H9 (cell line): Measurements from ENCODE around the gene GLYR1. TPM values are rescaled to one million over a fixed set of nuclear protein-coding genes. Genes with fewer than 3 reads are reported as not detected.

Experiments
- DNase-seq: peaks from one replicate; pipeline ENCODE4 v3.0.0-alpha.2; 2017
- H2AFZ ChIP-seq: one replicate; pipeline ENCODE4 v1.6.1; 2013; ENCODE audit warnings: mild to moderate bottlenecking, low read length, control low read depth, moderate library complexity
- H2AK5ac ChIP-seq: 2 replicates; pipeline ENCODE4 v1.6.1; 2013; ENCODE audit warnings: low read length, control low read depth, mixed read lengths; ENCODE audit not compliant: insufficient read length
- H2BK120ac ChIP-seq: one replicate; pipeline ENCODE4 v1.6.1; 2013; ENCODE audit warnings: low read depth, mild to moderate bottlenecking, low read length, control low read depth, inconsistent platforms; ENCODE audit not compliant: poor library complexity, severe bottlenecking
- H2BK12ac ChIP-seq: 2 replicates; pipeline ENCODE4 v1.6.1; 2013; ENCODE audit warnings: low read length, control low read depth, mixed read lengths, low read depth; ENCODE audit not compliant: insufficient read length
- H2BK15ac ChIP-seq: 2 replicates; pipeline ENCODE4 v1.6.1; 2013; ENCODE audit warnings: low read depth, low read length, control low read depth
- H2BK20ac ChIP-seq: one replicate; pipeline ENCODE4 v1.6.1; 2013; ENCODE audit warnings: low read depth, mild to moderate bottlenecking, low read length, control low read depth, inconsistent platforms; ENCODE audit not compliant: poor library complexity, severe bottlenecking
- H2BK5ac ChIP-seq: 2 replicates; pipeline ENCODE4 v1.6.1; 2013; ENCODE audit warnings: low read length, control low read depth, mixed read lengths; ENCODE audit not compliant: insufficient read length
- H3K14ac ChIP-seq: 2 replicates; pipeline ENCODE4 v1.6.1; 2013; ENCODE audit warnings: low read length, control low read depth; ENCODE audit not compliant: insufficient read depth
- H3K18ac ChIP-seq: 2 replicates; pipeline ENCODE4 v1.6.1; 2013; ENCODE audit warnings: low read depth, mild to moderate bottlenecking, mixed read lengths, low read length, control low read depth; ENCODE audit not compliant: insufficient read length
- H3K23ac ChIP-seq: 2 replicates; pipeline ENCODE4 v1.6.1; 2013; ENCODE audit warnings: low read length, control low read depth, mixed read lengths, low read depth; ENCODE audit not compliant: insufficient read length
- H3K23me2 ChIP-seq: 2 replicates; pipeline ENCODE4 v1.6.1; 2013; ENCODE audit warnings: low read depth, mild to moderate bottlenecking, mixed read lengths, low read length, control low read depth; ENCODE audit not compliant: insufficient read length, poor library complexity, severe bottlenecking
- H3K27ac ChIP-seq: 2 replicates; pipeline ENCODE4 v1.5.1; 2013; ENCODE audit warnings: low read length, control low read depth, mixed read lengths, low read depth; ENCODE audit not compliant: insufficient read length
- H3K27me3 ChIP-seq: 2 replicates; pipeline ENCODE4 v1.6.1; 2013; ENCODE audit warnings: low read length, control low read depth, inconsistent platforms; ENCODE audit not compliant: insufficient read depth
- H3K4ac ChIP-seq: 2 replicates; pipeline ENCODE4 v1.6.1; 2013; ENCODE audit warnings: low read depth, mild to moderate bottlenecking, control low read depth, inconsistent platforms, low read length, moderate library complexity
- H3K4me1 ChIP-seq: 2 replicates; pipeline ENCODE4 v1.6.1; 2013; ENCODE audit warnings: low read length, control low read depth, inconsistent platforms; ENCODE audit not compliant: insufficient read depth
- H3K4me2 ChIP-seq: 2 replicates; pipeline ENCODE4 v1.6.1; 2013; ENCODE audit warnings: low read length, control low read depth, mixed read lengths; ENCODE audit not compliant: insufficient read length, insufficient read depth
- H3K56ac ChIP-seq: 2 replicates; pipeline ENCODE4 v1.6.1; 2013; ENCODE audit warnings: low read depth, mild to moderate bottlenecking, mixed read lengths, low read length, control low read depth; ENCODE audit not compliant: insufficient read length
- H3K79me1 ChIP-seq: 2 replicates; pipeline ENCODE4 v1.6.1; 2013; ENCODE audit warnings: low read depth, mild to moderate bottlenecking, moderate library complexity, low read length, control low read depth, inconsistent platforms; ENCODE audit not compliant: insufficient read depth, poor library complexity, severe bottlenecking
- H3K79me2 ChIP-seq: 2 replicates; pipeline ENCODE4 v1.6.1; 2013; ENCODE audit warnings: low read length, control low read depth, inconsistent platforms; ENCODE audit not compliant: insufficient read depth
- H3K9ac ChIP-seq: 2 replicates; pipeline ENCODE4 v1.6.1; 2013; ENCODE audit warnings: low read length, control low read depth, mixed read lengths; ENCODE audit not compliant: insufficient read length; ENCODE audit errors: extremely low read depth
- H3K9me3 ChIP-seq: one replicate; pipeline ENCODE4 v1.6.1; 2013; ENCODE audit warnings: low read depth, low read length, inconsistent platforms; ENCODE audit not compliant: control insufficient read depth
- H3T11ph ChIP-seq: one replicate; pipeline ENCODE4 v1.6.1; 2013; ENCODE audit warnings: mild to moderate bottlenecking, low read length, control low read depth, inconsistent platforms
- H4K20me1 ChIP-seq: one replicate; pipeline ENCODE4 v1.6.1; 2013; ENCODE audit not compliant: control insufficient read depth, insufficient read length, insufficient read depth
- H4K5ac ChIP-seq: 2 replicates; pipeline ENCODE4 v1.6.1; 2013; ENCODE audit warnings: low read depth, mild to moderate bottlenecking, mixed read lengths, low read length, control low read depth; ENCODE audit not compliant: insufficient read length
- H4K8ac ChIP-seq: replicated peaks from 2 replicates; pipeline ENCODE4 v1.6.1; 2013; ENCODE audit warnings: low read length, control low read depth, mixed read lengths, low read depth; ENCODE audit not compliant: insufficient read length
- H4K91ac ChIP-seq: 2 replicates; pipeline ENCODE4 v1.6.1; 2013; ENCODE audit warnings: low read depth, mild to moderate bottlenecking, moderate library complexity, mixed read lengths, low read length, control low read depth; ENCODE audit not compliant: insufficient read length
- H3K27ac Mint-ChIP-seq, 3 experiments: 2 replicates in 2 of 3; 3 replicates in 1 of 3; pipeline ENCODE4 v1.8.0; 2020 to 2021; ENCODE audit warnings: mixed read lengths in 3 of 3, mild to moderate bottlenecking in 1 of 3, moderate library complexity in 1 of 3
- H3K27me3 Mint-ChIP-seq: 2 replicates; pipeline ENCODE4 v1.8.0; 2021; ENCODE audit warnings: low read depth, mild to moderate bottlenecking, moderate library complexity, mixed read lengths
- H3K36me3 Mint-ChIP-seq, 3 experiments: 2 replicates in 2 of 3; 3 replicates in 1 of 3; pipeline ENCODE4 v1.8.0; 2020 to 2021; ENCODE audit warnings: low read depth in 3 of 3, mixed read lengths in 3 of 3; ENCODE audit not compliant: insufficient read depth in 1 of 3
- H3K4me1 Mint-ChIP-seq, 2 experiments: 2 replicates each; pipeline ENCODE4 v1.8.0; 2020; ENCODE audit warnings: mixed read lengths in 2 of 2
- H3K4me3 Mint-ChIP-seq, 2 experiments: 2 replicates in 1 of 2; 3 replicates in 1 of 2; pipeline ENCODE4 v1.8.0; 2020 to 2021; ENCODE audit warnings: mild to moderate bottlenecking in 2 of 2, mixed read lengths in 2 of 2, moderate library complexity in 1 of 2
- H3K9me3 Mint-ChIP-seq, 2 experiments: 2 replicates in 1 of 2; 3 replicates in 1 of 2; pipeline ENCODE4 v1.8.0; 2020; ENCODE audit warnings: mild to moderate bottlenecking in 2 of 2, mixed read lengths in 2 of 2, moderate library complexity in 1 of 2
- CTCF ChIP-seq: fragments of 200-600 bp; sonication (generic); conservative IDR thresholded peaks from 3 replicates; pipeline ENCODE4 v1.8.0; 2021; ENCODE audit warnings: antibody characterized with exemption, mild to moderate bottlenecking
- WGBS: extraction: QIAGEN DNeasy Blood & Tissue Kit; methylation state at CpG from one replicate; pipeline ENCODE4 v1.1.7; 2013; ENCODE audit warnings: missing lambda C conversion rate, low lambda C conversion rate, mixed read lengths; ENCODE audit not compliant: insufficient read length; ENCODE audit errors: extremely low coverage; 5-methylcytosine and 5-hydroxymethylcytosine counted together
- total RNA-seq: library from RNA; stranded (reverse); gene quantifications from 2 replicates; pipeline ENCODE4 v1.2.1, GENCODE V29; 2021

GLYR1 gene
- total RNA-seq, 1 experiment from 2014 or later: 114 TPM

DNA sequence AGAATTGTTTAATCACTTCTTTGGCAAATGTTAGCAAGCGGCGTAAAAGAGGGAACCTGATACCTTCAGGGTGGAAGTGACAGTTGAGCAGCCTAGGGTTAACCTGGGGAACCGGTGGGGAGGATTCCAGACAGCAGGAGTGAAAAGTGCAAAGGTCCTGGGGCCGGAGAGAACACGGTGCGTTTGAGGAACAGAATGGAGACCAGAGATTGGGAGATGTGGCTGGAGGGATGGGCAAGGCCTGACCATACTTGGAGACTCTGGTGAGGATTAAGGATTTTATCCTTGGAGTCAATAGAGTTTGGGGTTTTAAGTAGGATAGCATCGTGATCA, 77.8 kb downstream of the GLYR1 start:
- Mint-ChIP-seq H3K36me3 (peaks cover 0 to 7% (median 0%) of the 10 kb centered on the region in 3 experiments; a peak in 4 of 7 replicates), H3K4me3 (peak overlapping the region; percentile 73 to 84; a peak in 4 of 5 replicates), H3K27me3 (no peaks in the 10 kb centered on the region), H3K9me3 (no peaks in the 10 kb centered on the region), H3K4me1 (peaks cover 22 to 24% of the 10 kb centered on the region in 2 experiments), H3K27ac (peak overlapping the region in 1 of 3 experiments; percentile 23; a peak in 1 of 7 replicates)
- H2BK12ac ChIP-seq: no peak overlapping the region
- TF ChIP-seq CTCF: no peak
- H3K79me1 ChIP-seq: no peaks in the 10 kb centered on the region
- no peak overlapping the region for H3K9ac ChIP-seq
- H4K5ac ChIP-seq: no peak overlapping the region
- H2AK5ac ChIP-seq: no peak overlapping the region
- no peak overlapping the region for H3K18ac ChIP-seq
- H4K20me1 ChIP-seq: no peaks in the 10 kb centered on the region
- no peak overlapping the region for H3K4ac ChIP-seq
- H2AFZ ChIP-seq: no peak overlapping the region
- no peak overlapping the region for H2BK15ac ChIP-seq
- no peak overlapping the region for H3K23ac ChIP-seq
- peak overlapping the region; percentile 92 for H3K4me2 ChIP-seq
- no CpG with 5 or more reads among the region's 7 CpGs for WGBS
- H4K91ac ChIP-seq: no peak overlapping the region
- H3K14ac ChIP-seq: no peak overlapping the region
- H2BK5ac ChIP-seq: no peak overlapping the region
- no peaks in the 10 kb centered on the region for H3K27me3 ChIP-seq
- peaks cover 8% of the 10 kb centered on the region for H3K23me2 ChIP-seq
- H3K9me3 ChIP-seq: no peaks in the 10 kb centered on the region
- H3K27ac ChIP-seq: no peak overlapping the region
- no peak overlapping the region for H2BK120ac ChIP-seq
- H3K56ac ChIP-seq: no peak overlapping the region
- no peak for DNase-seq
- H2BK20ac ChIP-seq: no peak overlapping the region
- no peaks in the 10 kb centered on the region for H3K4me1 ChIP-seq
- H4K8ac ChIP-seq: no peak overlapping the region
- H3T11ph ChIP-seq: no peak overlapping the region
- no peaks in the 10 kb centered on the region for H3K79me2 ChIP-seq
